PC-3 (cell line): ENCODE measurements around the gene MED12L.

Source experiments
- EZH2 ChIP-seq: fragments of 300-600 bp; sonication (generic); IDR thresholded peaks from one replicate; pipeline ENCODE4 v1.6.1; 2017; ENCODE audit warnings: antibody characterized with exemption, mild to moderate bottlenecking, low read length; ENCODE audit not compliant: unreplicated experiment
- TF ChIP-seq, protein P1 (sequence below): fragments of 300-600 bp; sonication (generic); conservative IDR thresholded peaks from 2 replicates; pipeline ENCODE4 v1.5.1; 2017; ENCODE audit warnings: antibody characterized with exemption, low read depth, mild to moderate bottlenecking, low read length

DNA sequence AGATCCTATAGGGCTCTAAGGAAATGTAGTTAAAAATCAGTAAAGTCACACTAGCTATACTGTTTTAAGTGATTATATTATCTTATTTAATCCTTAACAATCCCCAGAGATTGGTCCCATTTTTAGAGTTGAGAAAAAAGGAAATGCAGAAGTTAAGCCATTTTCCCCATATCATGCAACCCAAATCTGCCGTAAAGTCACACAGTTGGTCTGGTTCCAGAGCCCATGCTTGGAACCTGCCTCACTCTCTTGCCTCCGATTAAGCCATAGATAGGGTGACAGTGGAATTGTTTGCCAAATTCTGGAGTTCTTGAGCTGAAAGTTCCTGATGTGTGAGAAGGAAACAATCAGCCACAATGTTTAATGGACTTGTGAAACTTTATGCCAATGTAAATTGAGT is 246.2 kb downstream of the MED12L start:
- no peak for TF ChIP-seq EZH2
- TF ChIP-seq, protein P1, sequence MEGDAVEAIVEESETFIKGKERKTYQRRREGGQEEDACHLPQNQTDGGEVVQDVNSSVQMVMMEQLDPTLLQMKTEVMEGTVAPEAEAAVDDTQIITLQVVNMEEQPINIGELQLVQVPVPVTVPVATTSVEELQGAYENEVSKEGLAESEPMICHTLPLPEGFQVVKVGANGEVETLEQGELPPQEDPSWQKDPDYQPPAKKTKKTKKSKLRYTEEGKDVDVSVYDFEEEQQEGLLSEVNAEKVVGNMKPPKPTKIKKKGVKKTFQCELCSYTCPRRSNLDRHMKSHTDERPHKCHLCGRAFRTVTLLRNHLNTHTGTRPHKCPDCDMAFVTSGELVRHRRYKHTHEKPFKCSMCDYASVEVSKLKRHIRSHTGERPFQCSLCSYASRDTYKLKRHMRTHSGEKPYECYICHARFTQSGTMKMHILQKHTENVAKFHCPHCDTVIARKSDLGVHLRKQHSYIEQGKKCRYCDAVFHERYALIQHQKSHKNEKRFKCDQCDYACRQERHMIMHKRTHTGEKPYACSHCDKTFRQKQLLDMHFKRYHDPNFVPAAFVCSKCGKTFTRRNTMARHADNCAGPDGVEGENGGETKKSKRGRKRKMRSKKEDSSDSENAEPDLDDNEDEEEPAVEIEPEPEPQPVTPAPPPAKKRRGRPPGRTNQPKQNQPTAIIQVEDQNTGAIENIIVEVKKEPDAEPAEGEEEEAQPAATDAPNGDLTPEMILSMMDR, result no peak
